ENCODE data around the gene PA2G4.
A peak's percentile ranks its signal among the peaks of the same experiment; 100 is the strongest.
"Not testable (repeated sequence)": the region's sequence is repeated elsewhere in the genome, so short reads cannot be mapped to it uniquely, and the experiment has no call there.

PA2G4 gene

GRCh38 chr12:56155256-56155845, 51.0 kb downstream of the PA2G4 start:
- DNase-seq (ENCODE audit: insufficient read length, low spot score): no peak
- no peak for FAIRE-seq
- TF ChIP-seq PAX5 (IDR thresholded peaks at IDR 0.05; ENCODE audit: insufficient read depth, low read length, severe bottlenecking) (no peak), SPI1 (IDR thresholded peaks at IDR 0.05; ENCODE audit: low read depth, low read length) (no peak), POLR2A (IDR thresholded peaks at IDR 0.05; ENCODE audit: low read depth, low read length) (no peak), TAF1 (IDR thresholded peaks at IDR 0.05; ENCODE audit: low read depth, low read length) (no peak), POLR2AphosphoS5 (IDR thresholded peaks at IDR 0.05; ENCODE audit: low read depth, low read length) (no peak), POU2F2 (IDR thresholded peaks at IDR 0.05; ENCODE audit: low read depth, low read length) (no peak)

DNA sequence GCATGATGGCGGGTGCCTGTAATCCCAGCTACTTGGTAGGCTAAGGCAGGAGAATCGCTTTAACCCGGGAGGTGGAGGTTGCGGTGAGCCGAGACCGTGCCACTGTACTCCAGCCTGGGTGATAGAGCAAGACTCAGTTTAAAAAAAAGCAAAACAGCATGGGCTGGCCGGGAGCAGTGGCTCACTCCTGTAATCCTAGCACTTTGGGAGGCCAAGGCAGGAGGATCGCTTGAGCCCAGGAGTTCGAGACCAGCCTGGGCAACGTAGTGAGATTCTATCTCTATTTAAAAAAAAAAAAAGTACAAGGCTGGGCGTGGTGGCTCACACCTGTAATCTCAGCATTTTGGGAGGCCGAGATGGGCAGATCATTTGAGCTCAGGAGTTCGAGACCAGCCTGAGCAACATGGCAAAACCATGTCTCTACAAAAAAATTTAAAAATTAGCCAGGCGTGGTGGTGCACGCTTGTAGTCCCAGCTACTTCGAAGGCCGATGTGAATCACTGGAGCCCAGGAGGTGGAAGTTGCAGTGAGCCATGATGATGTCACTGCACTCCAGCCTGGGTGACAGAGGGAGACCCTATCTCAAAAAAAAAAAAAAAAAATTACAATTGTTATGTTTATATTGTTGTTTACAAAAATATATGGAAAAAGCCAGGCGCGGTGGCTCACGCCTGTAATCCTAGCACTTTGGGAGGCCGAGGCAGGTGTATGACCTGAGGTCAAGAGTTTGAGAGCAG, 52.3 kb downstream of the PA2G4 start:
- not testable (repeated sequence) for FAIRE-seq; DNase-seq (ENCODE audit: insufficient read length, low spot score)

- DNase-seq (ENCODE audit: insufficient read length, low spot score) (peak; percentile 64), FAIRE-seq (no peak)
- TF ChIP-seq POU2F2 (IDR thresholded peaks at IDR 0.05; ENCODE audit: low read depth, low read length) (peak; percentile 2; the same call in 1 of the 2 replicates), PAX5 (IDR thresholded peaks at IDR 0.05; ENCODE audit: insufficient read depth, low read length, severe bottlenecking) (peak; percentile 65), SPI1 (IDR thresholded peaks at IDR 0.05; ENCODE audit: low read depth, low read length) (peak; percentile 59), POLR2A (IDR thresholded peaks at IDR 0.05; ENCODE audit: low read depth, low read length) (no peak), TAF1 (IDR thresholded peaks at IDR 0.05; ENCODE audit: low read depth, low read length) (peak; percentile 71), POLR2AphosphoS5 (IDR thresholded peaks at IDR 0.05; ENCODE audit: low read depth, low read length) (no peak)
Observed at GRCh38 chr12:56157201-56158028, 53.1 kb downstream of the PA2G4 start.

DNA sequence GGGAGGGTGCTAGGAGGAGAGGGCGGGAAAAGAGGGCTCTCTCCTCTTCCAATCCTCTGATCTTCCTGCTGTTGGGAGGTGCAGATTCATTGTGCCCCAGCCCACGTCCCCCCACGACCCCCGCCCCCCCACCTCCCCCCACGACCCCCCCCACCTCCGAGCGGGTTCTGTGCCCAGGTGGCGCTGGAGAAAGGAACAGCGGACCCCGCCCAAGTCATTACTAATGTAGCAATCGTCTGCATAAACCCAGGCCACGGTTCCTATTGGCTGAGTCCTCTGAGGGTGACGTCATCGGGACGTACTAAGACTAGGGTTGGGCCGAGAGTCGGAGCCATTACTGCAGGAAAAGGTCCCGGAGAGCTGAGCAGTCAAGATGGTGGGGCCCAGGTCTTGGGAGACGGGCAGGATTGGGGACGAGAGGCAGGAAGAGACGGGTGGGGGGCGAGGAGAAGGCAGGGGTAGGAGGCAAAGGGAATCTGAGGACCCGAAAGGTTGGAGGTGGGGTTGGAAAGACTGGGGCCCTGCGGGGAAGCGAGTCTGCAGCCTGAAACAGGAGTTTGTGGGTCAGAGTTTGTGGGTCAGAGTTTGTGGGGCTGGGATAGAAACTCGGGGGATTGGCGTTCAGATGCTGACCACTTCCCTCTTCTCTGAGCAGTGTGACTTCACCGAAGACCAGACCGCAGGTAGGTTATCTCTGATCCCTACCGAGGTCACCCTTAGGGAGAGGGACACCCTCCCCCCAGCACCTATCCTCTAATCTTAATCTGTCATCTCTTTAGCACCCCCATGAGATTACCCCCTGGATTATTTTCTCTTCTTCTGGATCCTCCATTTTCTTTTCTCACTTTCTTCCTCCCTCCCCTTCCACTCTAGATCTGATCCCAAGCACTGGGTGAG, 53.9 kb downstream of the PA2G4 start, which contains the start of gene MYL6:
MYL6 (plus strand) TSS at position 331 of the 897 bp plus-strand sequence; CDS start at position 374, 43 bp downstream.
- TF ChIP-seq PAX5 (IDR thresholded peaks at IDR 0.05; ENCODE audit: insufficient read depth, low read length, severe bottlenecking): no peak
- peak; percentile 98 for TF ChIP-seq POLR2A (IDR thresholded peaks at IDR 0.05; ENCODE audit: low read depth, low read length)
- TF ChIP-seq POLR2AphosphoS5 (IDR thresholded peaks at IDR 0.05; ENCODE audit: low read depth, low read length): peak; percentile 99
- TF ChIP-seq POU2F2 (IDR thresholded peaks at IDR 0.05; ENCODE audit: low read depth, low read length): peak; percentile 79
- peak; percentile 92 for TF ChIP-seq TAF1 (IDR thresholded peaks at IDR 0.05; ENCODE audit: low read depth, low read length)
- peak; percentile 86 for TF ChIP-seq SPI1 (IDR thresholded peaks at IDR 0.05; ENCODE audit: low read depth, low read length)
- FAIRE-seq (peak; percentile 96), DNase-seq (ENCODE audit: insufficient read length, low spot score) (peak; percentile 83)

GRCh38 chr12:56158926-56159461, 54.6 kb downstream of the PA2G4 start:
- FAIRE-seq (no peak), DNase-seq (ENCODE audit: insufficient read length, low spot score) (no peak)
- TF ChIP-seq SPI1 (IDR thresholded peaks at IDR 0.05; ENCODE audit: low read depth, low read length): peak; percentile 26; the same call in 1 of the 2 replicates
- TF ChIP-seq POU2F2 (IDR thresholded peaks at IDR 0.05; ENCODE audit: low read depth, low read length): no peak
- TF ChIP-seq POLR2AphosphoS5 (IDR thresholded peaks at IDR 0.05; ENCODE audit: low read depth, low read length): no peak; the same call in none of the 2 replicates
- 0 out of 2 replicates have a peak, but pooled peaks have one; percentile 16 for TF ChIP-seq POLR2A (IDR thresholded peaks at IDR 0.05; ENCODE audit: low read depth, low read length)
- TF ChIP-seq PAX5 (IDR thresholded peaks at IDR 0.05; ENCODE audit: insufficient read depth, low read length, severe bottlenecking): no peak

DNA sequence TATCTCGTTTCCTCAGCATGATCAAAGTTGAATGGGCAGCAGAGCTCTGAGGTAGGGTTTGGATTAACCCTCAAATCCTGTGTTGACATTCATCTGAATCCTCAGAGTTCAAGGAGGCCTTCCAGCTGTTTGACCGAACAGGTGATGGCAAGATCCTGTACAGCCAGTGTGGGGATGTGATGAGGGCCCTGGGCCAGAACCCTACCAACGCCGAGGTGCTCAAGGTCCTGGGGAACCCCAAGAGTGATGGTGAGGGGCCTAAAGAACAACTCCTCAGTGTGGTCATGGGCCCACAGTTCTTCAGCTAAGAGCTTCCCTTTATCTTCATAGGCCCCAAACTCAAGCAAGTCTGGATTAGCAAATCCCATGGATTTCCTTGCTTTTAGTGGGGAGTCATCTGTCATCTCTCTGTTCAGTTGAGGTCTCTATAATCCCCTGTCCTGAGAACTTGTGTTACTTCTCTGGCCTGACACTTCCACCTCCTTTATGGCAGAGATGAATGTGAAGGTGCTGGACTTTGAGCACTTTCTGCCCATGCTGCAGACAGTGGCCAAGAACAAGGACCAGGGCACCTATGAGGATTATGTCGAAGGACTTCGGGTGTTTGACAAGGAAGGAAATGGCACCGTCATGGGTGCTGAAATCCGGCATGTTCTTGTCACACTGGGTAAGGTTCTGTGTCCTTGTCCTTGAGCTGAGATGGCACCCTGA, 55.3 kb downstream of the PA2G4 start:
- DNase-seq (ENCODE audit: insufficient read length, low spot score): no peak
- peak; percentile 16 for FAIRE-seq
- TF ChIP-seq SPI1 (IDR thresholded peaks at IDR 0.05; ENCODE audit: low read depth, low read length) (no peak), POLR2AphosphoS5 (IDR thresholded peaks at IDR 0.05; ENCODE audit: low read depth, low read length) (no peak; the same call in 1 of the 2 replicates), PAX5 (IDR thresholded peaks at IDR 0.05; ENCODE audit: insufficient read depth, low read length, severe bottlenecking) (no peak), TAF1 (IDR thresholded peaks at IDR 0.05; ENCODE audit: low read depth, low read length) (no peak)

DNA sequence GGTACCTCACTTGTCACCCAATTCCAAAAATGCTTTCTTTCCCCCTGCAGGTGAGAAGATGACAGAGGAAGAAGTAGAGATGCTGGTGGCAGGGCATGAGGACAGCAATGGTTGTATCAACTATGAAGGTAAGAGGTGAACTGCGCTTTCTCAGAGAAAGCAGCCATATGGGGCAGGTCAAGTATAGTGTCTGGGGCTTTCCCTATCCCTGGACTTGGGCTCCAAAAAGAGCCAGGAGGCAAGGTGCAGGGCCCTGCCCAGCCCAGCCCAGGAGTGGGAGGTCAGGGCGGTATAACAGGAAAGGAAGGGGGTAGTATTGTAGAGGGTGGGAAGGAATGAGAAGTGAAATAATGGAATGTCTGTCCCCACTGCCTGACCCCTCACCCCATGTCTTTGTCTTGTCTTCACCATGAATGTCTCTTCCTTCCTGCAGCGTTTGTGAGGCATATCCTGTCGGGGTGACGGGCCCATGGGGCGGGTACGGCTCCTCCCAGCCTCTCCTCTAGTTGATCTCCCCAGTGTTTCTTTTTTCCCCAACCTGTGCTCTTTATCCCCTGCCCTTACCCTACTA, 55.9 kb downstream of the PA2G4 start:
- DNase-seq (ENCODE audit: insufficient read length, low spot score) (no peak), FAIRE-seq (peak; percentile 38)
- TF ChIP-seq SPI1 (IDR thresholded peaks at IDR 0.05; ENCODE audit: low read depth, low read length) (no peak), TAF1 (IDR thresholded peaks at IDR 0.05; ENCODE audit: low read depth, low read length) (no peak), POLR2AphosphoS5 (IDR thresholded peaks at IDR 0.05; ENCODE audit: low read depth, low read length) (peak; percentile 67), POLR2A (IDR thresholded peaks at IDR 0.05; ENCODE audit: low read depth, low read length) (peak; percentile 61), PAX5 (IDR thresholded peaks at IDR 0.05; ENCODE audit: insufficient read depth, low read length, severe bottlenecking) (no peak), POU2F2 (IDR thresholded peaks at IDR 0.05; ENCODE audit: low read depth, low read length) (peak; percentile 20; the same call in 1 of the 2 replicates)
